LHCN-M2 (cell line): ENCODE data around the gene SGPP2. TPM values are rescaled to one million over a fixed set of nuclear protein-coding genes. Genes with fewer than 3 reads are reported as not detected.
A peak's percentile ranks its signal among the peaks of the same experiment; 100 is the strongest.
"Not testable (repeated sequence)": the region's sequence is repeated elsewhere in the genome, so short reads cannot be mapped to it uniquely, and the experiment has no call there.

ENCODE experiments used
- DNase-seq: peaks from one replicate; pipeline ENCODE4 v3.0.0-alpha.2; 2012; ENCODE audit warnings: low read depth
- total RNA-seq: library from RNA; depleted of rRNA; stranded (reverse); fragments of >200 nt; gene quantifications from 2 replicates; pipeline ENCODE4 v1.2.3, GENCODE V29; 2014; rRNA removed

Gene SGPP2
- total RNA-seq, 1 experiment from 2014 or later: not detected

- DNase-seq: no peak
These were observed 151.3 kb downstream of the SGPP2 start for GRCh38 chr2:222575618-222576017.

- no peak for DNase-seq
These were observed 152.1 kb downstream of the SGPP2 start for GRCh38 chr2:222576171-222577081.

DNA sequence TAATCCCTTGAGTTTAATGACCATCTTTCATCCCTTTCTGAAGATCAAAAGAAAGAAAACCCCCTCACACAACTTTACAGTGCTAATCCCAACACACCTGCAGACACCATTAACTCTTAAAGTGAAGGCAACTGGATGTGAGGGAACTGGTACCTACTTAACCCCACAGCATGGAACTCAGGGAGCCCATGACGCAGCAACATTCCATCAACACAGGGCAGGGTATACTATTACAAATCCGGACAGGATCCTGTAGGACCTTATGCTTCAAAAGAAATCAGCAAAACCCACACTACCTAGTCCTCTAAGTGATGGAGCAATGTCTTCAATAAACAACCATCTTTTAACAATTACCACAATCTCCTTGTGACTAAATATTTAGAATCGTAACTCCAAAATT lies 153.0 kb downstream of the SGPP2 start:
- no peak for DNase-seq

- DNase-seq: no peak
These were observed 158.6 kb downstream of the SGPP2 start for GRCh38 chr2:222582928-222583327.

DNA sequence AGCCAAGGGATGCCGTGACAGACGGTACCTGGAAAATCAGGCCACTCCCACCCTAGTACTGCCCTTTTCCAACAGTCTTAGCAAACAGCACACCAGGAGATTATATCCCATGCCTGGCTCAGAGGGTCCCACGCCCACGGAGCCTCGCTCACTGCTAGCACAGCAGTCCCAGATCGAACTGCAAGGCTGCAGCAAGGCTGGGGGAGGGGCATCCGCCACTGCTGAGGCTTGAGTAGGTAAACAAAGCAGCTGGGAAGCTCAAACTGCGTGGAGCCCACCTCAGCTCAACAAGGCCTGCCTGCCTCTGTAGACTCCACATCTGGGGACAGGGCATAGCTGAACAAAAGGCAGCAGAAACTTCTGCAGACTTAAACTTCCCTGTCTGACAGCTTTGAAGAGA lies 160.2 kb downstream of the SGPP2 start:
- not testable (repeated sequence) for DNase-seq

DNA sequence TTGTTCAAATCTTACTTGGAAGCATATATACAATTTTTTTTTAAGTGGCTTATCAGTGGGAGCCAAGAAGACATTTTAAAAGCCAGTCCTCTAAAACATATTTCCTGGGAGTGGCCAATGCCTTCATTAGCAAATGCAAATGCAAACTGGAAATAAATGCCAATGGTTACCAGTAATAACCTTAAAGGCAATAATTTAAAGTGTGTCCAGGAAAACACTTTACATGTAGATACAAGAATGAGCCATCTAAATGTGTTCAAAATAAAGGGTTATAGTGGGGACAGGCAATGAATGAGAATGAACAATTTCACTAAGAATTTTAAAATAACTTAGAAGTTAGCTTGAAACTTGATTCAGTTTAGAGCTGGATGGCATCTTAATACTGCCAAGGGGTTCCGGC lies 167.3 kb downstream of the SGPP2 start:
- DNase-seq: no peak

- DNase-seq: no peak
These were observed 167.8 kb downstream of the SGPP2 start for GRCh38 chr2:222592176-222592575.

GRCh38 chr2:222594679-222595078 lies 170.3 kb downstream of the SGPP2 start:
- DNase-seq: peak; percentile 61

DNA sequence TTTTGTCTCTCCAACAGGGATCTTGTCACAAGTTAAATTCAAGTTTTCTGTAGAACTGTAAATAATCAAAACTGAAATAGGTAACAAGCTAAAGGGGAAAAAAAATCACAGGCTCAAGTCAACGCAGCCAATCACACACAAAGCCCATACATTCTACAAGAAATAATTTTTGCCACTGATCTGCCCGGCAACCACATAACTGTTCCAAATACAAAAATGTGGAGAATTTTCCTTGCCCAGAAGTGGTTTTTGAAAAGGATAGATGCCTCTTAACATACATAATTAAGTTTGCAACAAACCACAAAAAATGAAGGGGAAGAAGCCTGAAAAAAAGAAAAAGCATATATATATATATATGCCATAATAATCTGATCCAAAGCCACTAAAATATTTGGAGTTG lies 171.2 kb downstream of the SGPP2 start:
- no peak for DNase-seq

- DNase-seq: no peak
These were observed 174.3 kb downstream of the SGPP2 start for GRCh38 chr2:222598611-222599010.

GRCh38 chr2:222603501-222603900 lies 179.2 kb downstream of the SGPP2 start:
- no peak for DNase-seq

DNA sequence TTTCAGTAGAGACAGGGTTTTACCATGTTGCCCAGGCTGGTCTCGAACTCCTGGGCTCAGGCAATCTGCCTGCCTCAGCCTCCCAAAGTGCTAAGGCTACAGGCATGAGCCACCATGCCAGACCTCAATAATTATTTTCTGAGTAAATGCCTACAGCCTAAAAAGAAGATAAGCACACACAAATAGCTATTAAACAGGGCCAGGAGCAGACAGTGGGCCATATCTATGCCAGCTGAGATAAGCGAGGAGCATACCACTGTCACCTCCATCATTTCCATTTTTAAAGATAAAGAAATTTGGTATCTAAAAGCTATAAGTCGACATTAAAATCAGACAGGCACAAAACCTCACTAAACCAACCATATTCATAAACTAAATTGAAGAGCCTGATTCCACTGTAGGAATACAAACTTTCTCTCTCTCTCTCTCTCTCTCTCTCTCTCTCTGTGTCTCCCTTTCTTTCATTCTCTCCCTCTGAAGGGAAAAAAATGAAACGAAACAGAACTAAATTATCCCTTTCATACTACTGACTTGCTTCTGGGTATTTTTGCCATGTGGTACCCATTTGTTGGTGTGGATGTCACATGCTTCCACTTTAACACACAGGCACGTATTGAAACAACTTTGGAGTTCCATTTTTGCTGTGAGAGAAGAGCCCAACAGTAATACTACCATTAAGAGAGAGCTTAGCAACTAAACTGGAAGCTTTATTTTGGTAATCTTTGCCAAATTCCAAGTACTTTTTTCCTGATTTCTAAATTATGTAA lies 180.6 kb downstream of the SGPP2 start:
- no peak for DNase-seq

GRCh38 chr2:222606306-222606705 lies 182.0 kb downstream of the SGPP2 start:
- DNase-seq: no peak

- DNase-seq: no peak
These were observed 183.7 kb downstream of the SGPP2 start for GRCh38 chr2:222608081-222608480.

DNA sequence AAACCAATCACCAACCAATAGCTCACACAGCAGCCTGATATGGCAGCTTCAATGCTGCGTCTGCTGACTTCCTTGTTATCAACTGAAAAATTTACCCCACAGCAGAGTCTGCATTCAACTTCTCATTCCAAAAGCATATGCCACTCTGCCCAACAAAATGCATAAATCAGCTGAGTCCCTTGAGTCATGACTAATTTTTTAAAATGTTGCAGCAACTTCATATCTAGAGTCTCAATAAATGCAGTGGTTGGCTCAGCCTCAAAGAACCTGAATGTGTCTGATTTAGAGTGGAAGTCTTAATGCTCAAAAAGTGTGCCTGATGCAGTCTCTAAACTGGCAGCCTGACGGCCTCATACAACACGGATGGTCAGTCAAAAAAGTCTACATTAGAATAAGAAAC lies 185.0 kb downstream of the SGPP2 start:
- DNase-seq: peak; percentile 64

Other genes starting within 250 kb of the SGPP2 start
- gene PAX3, start 125.5 kb upstream of the SGPP2 start, total RNA-seq: 1.6 and 3.9 TPM in 2 replicates
- gene FARSB, start 231.5 kb downstream of the SGPP2 start, total RNA-seq: 39.1 and 43.8 TPM in 2 replicates
- not detected in 2 replicates for gene MOGAT1, start 247.1 kb downstream of the SGPP2 start, total RNA-seq